H9 (cell line): Measurements from ENCODE around the gene JAKMIP1. TPM values are rescaled to one million over a fixed set of nuclear protein-coding genes. Genes with fewer than 3 reads are reported as not detected.

Experiments
- DNase-seq: peaks from one replicate; pipeline ENCODE4 v3.0.0-alpha.2; 2017
- H2AFZ ChIP-seq: one replicate; pipeline ENCODE4 v1.6.1; 2013; ENCODE audit warnings: mild to moderate bottlenecking, low read length, control low read depth, moderate library complexity
- H2AK5ac ChIP-seq: 2 replicates; pipeline ENCODE4 v1.6.1; 2013; ENCODE audit warnings: low read length, control low read depth, mixed read lengths; ENCODE audit not compliant: insufficient read length
- H2BK120ac ChIP-seq: one replicate; pipeline ENCODE4 v1.6.1; 2013; ENCODE audit warnings: low read depth, mild to moderate bottlenecking, low read length, control low read depth, inconsistent platforms; ENCODE audit not compliant: poor library complexity, severe bottlenecking
- H2BK12ac ChIP-seq: 2 replicates; pipeline ENCODE4 v1.6.1; 2013; ENCODE audit warnings: low read length, control low read depth, mixed read lengths, low read depth; ENCODE audit not compliant: insufficient read length
- H2BK15ac ChIP-seq: 2 replicates; pipeline ENCODE4 v1.6.1; 2013; ENCODE audit warnings: low read depth, low read length, control low read depth
- H2BK20ac ChIP-seq: one replicate; pipeline ENCODE4 v1.6.1; 2013; ENCODE audit warnings: low read depth, mild to moderate bottlenecking, low read length, control low read depth, inconsistent platforms; ENCODE audit not compliant: poor library complexity, severe bottlenecking
- H2BK5ac ChIP-seq: 2 replicates; pipeline ENCODE4 v1.6.1; 2013; ENCODE audit warnings: low read length, control low read depth, mixed read lengths; ENCODE audit not compliant: insufficient read length
- H3K14ac ChIP-seq: 2 replicates; pipeline ENCODE4 v1.6.1; 2013; ENCODE audit warnings: low read length, control low read depth; ENCODE audit not compliant: insufficient read depth
- H3K18ac ChIP-seq: 2 replicates; pipeline ENCODE4 v1.6.1; 2013; ENCODE audit warnings: low read depth, mild to moderate bottlenecking, mixed read lengths, low read length, control low read depth; ENCODE audit not compliant: insufficient read length
- H3K23ac ChIP-seq: 2 replicates; pipeline ENCODE4 v1.6.1; 2013; ENCODE audit warnings: low read length, control low read depth, mixed read lengths, low read depth; ENCODE audit not compliant: insufficient read length
- H3K23me2 ChIP-seq: 2 replicates; pipeline ENCODE4 v1.6.1; 2013; ENCODE audit warnings: low read depth, mild to moderate bottlenecking, mixed read lengths, low read length, control low read depth; ENCODE audit not compliant: insufficient read length, poor library complexity, severe bottlenecking
- H3K27ac ChIP-seq: 2 replicates; pipeline ENCODE4 v1.5.1; 2013; ENCODE audit warnings: low read length, control low read depth, mixed read lengths, low read depth; ENCODE audit not compliant: insufficient read length
- H3K27me3 ChIP-seq: 2 replicates; pipeline ENCODE4 v1.6.1; 2013; ENCODE audit warnings: low read length, control low read depth, inconsistent platforms; ENCODE audit not compliant: insufficient read depth
- H3K4ac ChIP-seq: 2 replicates; pipeline ENCODE4 v1.6.1; 2013; ENCODE audit warnings: low read depth, mild to moderate bottlenecking, control low read depth, inconsistent platforms, low read length, moderate library complexity
- H3K4me1 ChIP-seq: 2 replicates; pipeline ENCODE4 v1.6.1; 2013; ENCODE audit warnings: low read length, control low read depth, inconsistent platforms; ENCODE audit not compliant: insufficient read depth
- H3K4me2 ChIP-seq: 2 replicates; pipeline ENCODE4 v1.6.1; 2013; ENCODE audit warnings: low read length, control low read depth, mixed read lengths; ENCODE audit not compliant: insufficient read length, insufficient read depth
- H3K56ac ChIP-seq: 2 replicates; pipeline ENCODE4 v1.6.1; 2013; ENCODE audit warnings: low read depth, mild to moderate bottlenecking, mixed read lengths, low read length, control low read depth; ENCODE audit not compliant: insufficient read length
- H3K79me1 ChIP-seq: 2 replicates; pipeline ENCODE4 v1.6.1; 2013; ENCODE audit warnings: low read depth, mild to moderate bottlenecking, moderate library complexity, low read length, control low read depth, inconsistent platforms; ENCODE audit not compliant: insufficient read depth, poor library complexity, severe bottlenecking
- H3K79me2 ChIP-seq: 2 replicates; pipeline ENCODE4 v1.6.1; 2013; ENCODE audit warnings: low read length, control low read depth, inconsistent platforms; ENCODE audit not compliant: insufficient read depth
- H3K9ac ChIP-seq: 2 replicates; pipeline ENCODE4 v1.6.1; 2013; ENCODE audit warnings: low read length, control low read depth, mixed read lengths; ENCODE audit not compliant: insufficient read length; ENCODE audit errors: extremely low read depth
- H3K9me3 ChIP-seq: one replicate; pipeline ENCODE4 v1.6.1; 2013; ENCODE audit warnings: low read depth, low read length, inconsistent platforms; ENCODE audit not compliant: control insufficient read depth
- H3T11ph ChIP-seq: one replicate; pipeline ENCODE4 v1.6.1; 2013; ENCODE audit warnings: mild to moderate bottlenecking, low read length, control low read depth, inconsistent platforms
- H4K20me1 ChIP-seq: one replicate; pipeline ENCODE4 v1.6.1; 2013; ENCODE audit not compliant: control insufficient read depth, insufficient read length, insufficient read depth
- H4K5ac ChIP-seq: 2 replicates; pipeline ENCODE4 v1.6.1; 2013; ENCODE audit warnings: low read depth, mild to moderate bottlenecking, mixed read lengths, low read length, control low read depth; ENCODE audit not compliant: insufficient read length
- H4K8ac ChIP-seq: replicated peaks from 2 replicates; pipeline ENCODE4 v1.6.1; 2013; ENCODE audit warnings: low read length, control low read depth, mixed read lengths, low read depth; ENCODE audit not compliant: insufficient read length
- H4K91ac ChIP-seq: 2 replicates; pipeline ENCODE4 v1.6.1; 2013; ENCODE audit warnings: low read depth, mild to moderate bottlenecking, moderate library complexity, mixed read lengths, low read length, control low read depth; ENCODE audit not compliant: insufficient read length
- H3K27ac Mint-ChIP-seq, 3 experiments: 2 replicates in 2 of 3; 3 replicates in 1 of 3; pipeline ENCODE4 v1.8.0; 2020 to 2021; ENCODE audit warnings: mixed read lengths in 3 of 3, mild to moderate bottlenecking in 1 of 3, moderate library complexity in 1 of 3
- H3K27me3 Mint-ChIP-seq: 2 replicates; pipeline ENCODE4 v1.8.0; 2021; ENCODE audit warnings: low read depth, mild to moderate bottlenecking, moderate library complexity, mixed read lengths
- H3K36me3 Mint-ChIP-seq, 3 experiments: 2 replicates in 2 of 3; 3 replicates in 1 of 3; pipeline ENCODE4 v1.8.0; 2020 to 2021; ENCODE audit warnings: low read depth in 3 of 3, mixed read lengths in 3 of 3; ENCODE audit not compliant: insufficient read depth in 1 of 3
- H3K4me1 Mint-ChIP-seq, 2 experiments: 2 replicates each; pipeline ENCODE4 v1.8.0; 2020; ENCODE audit warnings: mixed read lengths in 2 of 2
- H3K4me3 Mint-ChIP-seq, 2 experiments: 2 replicates in 1 of 2; 3 replicates in 1 of 2; pipeline ENCODE4 v1.8.0; 2020 to 2021; ENCODE audit warnings: mild to moderate bottlenecking in 2 of 2, mixed read lengths in 2 of 2, moderate library complexity in 1 of 2
- H3K9me3 Mint-ChIP-seq, 2 experiments: 2 replicates in 1 of 2; 3 replicates in 1 of 2; pipeline ENCODE4 v1.8.0; 2020; ENCODE audit warnings: mild to moderate bottlenecking in 2 of 2, mixed read lengths in 2 of 2, moderate library complexity in 1 of 2
- CTCF ChIP-seq: fragments of 200-600 bp; sonication (generic); conservative IDR thresholded peaks from 3 replicates; pipeline ENCODE4 v1.8.0; 2021; ENCODE audit warnings: antibody characterized with exemption, mild to moderate bottlenecking
- WGBS: extraction: QIAGEN DNeasy Blood & Tissue Kit; methylation state at CpG from one replicate; pipeline ENCODE4 v1.1.7; 2013; ENCODE audit warnings: missing lambda C conversion rate, low lambda C conversion rate, mixed read lengths; ENCODE audit not compliant: insufficient read length; ENCODE audit errors: extremely low coverage; 5-methylcytosine and 5-hydroxymethylcytosine counted together
- total RNA-seq: library from RNA; stranded (reverse); gene quantifications from 2 replicates; pipeline ENCODE4 v1.2.1, GENCODE V29; 2021

Gene JAKMIP1
- total RNA-seq, 1 experiment from 2014 or later = 1.5 TPM

- no peak overlapping the region for H3K18ac ChIP-seq
- no peak overlapping the region for H3K9ac ChIP-seq
- no peak overlapping the region for H2BK20ac ChIP-seq
- H3K23ac ChIP-seq = no peak overlapping the region
- H4K8ac ChIP-seq = no peak overlapping the region
- no peak overlapping the region for H2BK120ac ChIP-seq
- no peak overlapping the region for H4K5ac ChIP-seq
- no peak overlapping the region for H4K91ac ChIP-seq
- no peak overlapping the region for H2BK12ac ChIP-seq
- H3K56ac ChIP-seq = no peak overlapping the region
- no peaks in the 10 kb centered on the region for H3K79me1 ChIP-seq
- peaks cover 0 to 2% (median 0%) of the 10 kb centered on the region in 3 experiments; a peak in 1 of 7 replicates for H3K36me3 Mint-ChIP-seq
- H3K27me3 Mint-ChIP-seq = peaks cover 13% of the 10 kb centered on the region
- no peak overlapping the region for H3K4me2 ChIP-seq
- no peak for TF ChIP-seq CTCF
- no peak overlapping the region for H2AK5ac ChIP-seq
- H4K20me1 ChIP-seq = no peaks in the 10 kb centered on the region
- H3K27ac Mint-ChIP-seq = no peak overlapping the region
- no peak overlapping the region for H3K4me3 Mint-ChIP-seq
- no peak overlapping the region for H3K14ac ChIP-seq
- no peaks in the 10 kb centered on the region; a peak in 1 of 5 replicates for H3K9me3 Mint-ChIP-seq
- no peak overlapping the region for H2AFZ ChIP-seq
- no peak overlapping the region for H2BK5ac ChIP-seq
- H3T11ph ChIP-seq = no peak overlapping the region
- H3K9me3 ChIP-seq = no peaks in the 10 kb centered on the region
- H2BK15ac ChIP-seq = no peak overlapping the region
- H3K27ac ChIP-seq = no peak overlapping the region
- H3K23me2 ChIP-seq = no peaks in the 10 kb centered on the region
- no CpG with 5 or more reads among the region's 2 CpGs for WGBS
- peaks cover 14 to 23% of the 10 kb centered on the region in 2 experiments for H3K4me1 Mint-ChIP-seq
- no peak overlapping the region for H3K4ac ChIP-seq
- no peaks in the 10 kb centered on the region for H3K27me3 ChIP-seq
- H3K79me2 ChIP-seq = no peaks in the 10 kb centered on the region
- no peaks in the 10 kb centered on the region for H3K4me1 ChIP-seq
- DNase-seq = no peak
Measured at GRCh38 chr4:6068986-6069385, 131.4 kb downstream of the JAKMIP1 start.
